Right atrium auricular region (tissue), 2 donors: ENCODE results near the gene TOP2B. TPM values are rescaled to one million over a fixed set of nuclear protein-coding genes. Genes with fewer than 3 reads are reported as not detected.

Source experiments
- DNase-seq: peaks from one replicate; pipeline ENCODE4 v3.0.0-alpha.2; 2019; ENCODE audit warnings: low spot score
- H3K27ac ChIP-seq, 2 donors: fragments of 200-600 bp; sonication (generic); 1 replicate in 1 of 2; 2 replicates in 1 of 2; pipeline ENCODE4 v1.5.1; 2016 to 2019
- H3K27me3 ChIP-seq, 2 donors: fragments of 200-600 bp; sonication (generic); one replicate each; pipeline versions ENCODE4 v1.5.1 to v1.6.0; 2017 to 2019
- H3K36me3 ChIP-seq: fragments of 200-600 bp; sonication (generic); one replicate; pipeline ENCODE4 v1.5.1; 2016
- H3K4me1 ChIP-seq, 2 donors: fragments of 200-600 bp; sonication (generic); one replicate each; pipeline versions ENCODE4 v1.5.1 to v1.6.0; 2017 to 2019
- H3K4me3 ChIP-seq, 2 donors: fragments of 200-600 bp; sonication (generic); 1 replicate in 1 of 2; 2 replicates in 1 of 2; pipeline ENCODE4 v1.5.1; 2017 to 2019; ENCODE audit warnings: mild to moderate bottlenecking in 1 of 2, moderate library complexity in 1 of 2
- H3K9me3 ChIP-seq, 2 donors: fragments of 200-600 bp; sonication (generic); one replicate each; pipeline ENCODE4 v1.5.1; 2019
- total RNA-seq, 2 donors: library from RNA; depleted of rRNA; stranded (reverse); fragments of >200 nt; gene quantifications; one replicate each; pipeline ENCODE4 v1.1.0, GENCODE V29; 2016
- TF ChIP-seq, protein P1 (sequence below), 2 donors: fragments of 200-600 bp; sonication (generic); IDR thresholded peaks; one replicate each; pipeline ENCODE4 v1.5.1; 2019; ENCODE audit warnings: antibody characterized with exemption in 2 of 2

The TOP2B gene
- total RNA-seq, 2 donors from 2014 or later = 67.2 to 91.4 TPM

DNA sequence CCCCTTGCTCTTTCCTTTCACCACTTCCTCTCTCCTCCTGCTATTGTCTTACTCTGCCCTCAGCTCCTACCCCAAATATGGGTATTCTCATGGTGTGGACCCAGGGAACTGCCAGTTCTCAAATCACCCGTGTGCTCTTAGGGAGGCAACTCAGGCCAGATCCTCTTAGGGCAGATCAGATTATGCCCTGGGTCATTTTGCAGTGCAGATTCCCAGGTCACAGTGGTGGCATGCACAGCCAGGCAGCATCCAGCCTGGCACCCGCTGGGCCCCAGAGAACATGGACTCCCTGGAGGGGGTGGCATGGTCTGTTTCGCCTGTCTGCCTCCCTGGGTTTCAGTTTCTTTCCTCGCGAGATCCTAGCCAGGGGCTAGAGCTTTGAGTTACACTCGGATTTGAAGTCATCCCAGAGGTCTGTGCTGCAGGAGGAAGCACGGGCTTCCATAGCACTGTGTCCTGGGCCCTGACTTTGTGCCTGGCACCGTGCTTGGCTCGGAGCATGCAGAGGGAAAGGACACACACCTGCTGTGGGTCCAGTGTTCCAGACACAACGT, 96.1 kb downstream of the TOP2B start:
- DNase-seq = no peak
- H3K27ac ChIP-seq = peak overlapping the region; percentile 26 to 51
- H3K4me1 ChIP-seq = peaks cover 0 to 31% of the 10 kb centered on the region in 2 donors
- no peak overlapping the region for H3K4me3 ChIP-seq
- peaks cover 17% of the 10 kb centered on the region for H3K36me3 ChIP-seq
- H3K9me3 ChIP-seq = no peaks in the 10 kb centered on the region
- TF ChIP-seq, protein P1, sequence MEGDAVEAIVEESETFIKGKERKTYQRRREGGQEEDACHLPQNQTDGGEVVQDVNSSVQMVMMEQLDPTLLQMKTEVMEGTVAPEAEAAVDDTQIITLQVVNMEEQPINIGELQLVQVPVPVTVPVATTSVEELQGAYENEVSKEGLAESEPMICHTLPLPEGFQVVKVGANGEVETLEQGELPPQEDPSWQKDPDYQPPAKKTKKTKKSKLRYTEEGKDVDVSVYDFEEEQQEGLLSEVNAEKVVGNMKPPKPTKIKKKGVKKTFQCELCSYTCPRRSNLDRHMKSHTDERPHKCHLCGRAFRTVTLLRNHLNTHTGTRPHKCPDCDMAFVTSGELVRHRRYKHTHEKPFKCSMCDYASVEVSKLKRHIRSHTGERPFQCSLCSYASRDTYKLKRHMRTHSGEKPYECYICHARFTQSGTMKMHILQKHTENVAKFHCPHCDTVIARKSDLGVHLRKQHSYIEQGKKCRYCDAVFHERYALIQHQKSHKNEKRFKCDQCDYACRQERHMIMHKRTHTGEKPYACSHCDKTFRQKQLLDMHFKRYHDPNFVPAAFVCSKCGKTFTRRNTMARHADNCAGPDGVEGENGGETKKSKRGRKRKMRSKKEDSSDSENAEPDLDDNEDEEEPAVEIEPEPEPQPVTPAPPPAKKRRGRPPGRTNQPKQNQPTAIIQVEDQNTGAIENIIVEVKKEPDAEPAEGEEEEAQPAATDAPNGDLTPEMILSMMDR (IDR thresholded peaks at IDR 0.05) = no peak
- no peaks in the 10 kb centered on the region for H3K27me3 ChIP-seq

DNA sequence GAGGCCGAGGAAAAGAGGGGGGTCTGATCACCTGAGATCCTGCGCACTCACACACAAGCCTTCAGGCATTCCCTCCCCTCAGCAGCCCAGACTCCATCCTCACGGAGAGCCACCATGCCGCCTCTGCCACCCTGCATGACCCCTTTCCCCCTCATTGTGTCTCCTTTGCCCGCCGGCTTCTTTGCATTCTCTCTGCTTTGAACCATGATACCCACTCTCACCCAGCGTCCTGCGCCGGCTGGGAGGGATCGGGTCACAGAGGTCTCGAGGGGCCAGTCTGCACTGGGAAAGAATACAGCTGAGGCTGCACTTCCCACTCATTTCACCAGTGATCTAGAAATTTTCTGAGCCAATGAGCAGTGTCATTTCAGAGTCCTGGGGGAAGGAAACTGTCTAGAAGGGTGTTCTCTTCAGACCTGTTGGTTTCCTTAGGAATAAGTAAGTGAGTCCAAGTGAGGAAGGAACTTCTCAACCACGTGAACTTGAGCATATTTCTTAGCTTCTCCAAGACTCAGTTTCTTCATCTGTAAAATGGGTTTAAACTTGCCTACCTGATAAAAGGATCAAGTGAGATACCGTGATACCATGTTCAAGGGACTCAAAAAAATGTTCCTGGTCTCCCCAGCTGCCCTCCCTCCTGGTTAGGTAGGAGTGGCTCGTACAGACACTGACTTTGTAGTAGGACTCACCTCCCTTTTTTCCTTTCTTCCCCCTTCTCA, 96.7 kb downstream of the TOP2B start:
- peaks cover 17% of the 10 kb centered on the region for H3K36me3 ChIP-seq
- no peak overlapping the region for H3K4me3 ChIP-seq
- peaks cover 0 to 24% of the 10 kb centered on the region in 2 donors for H3K4me1 ChIP-seq
- H3K9me3 ChIP-seq = no peaks in the 10 kb centered on the region
- peak overlapping the region; percentile 26 to 41 for H3K27ac ChIP-seq
- TF ChIP-seq, protein P1 (IDR thresholded peaks at IDR 0.05) = no peak
- H3K27me3 ChIP-seq = no peaks in the 10 kb centered on the region
- no peak for DNase-seq

DNA sequence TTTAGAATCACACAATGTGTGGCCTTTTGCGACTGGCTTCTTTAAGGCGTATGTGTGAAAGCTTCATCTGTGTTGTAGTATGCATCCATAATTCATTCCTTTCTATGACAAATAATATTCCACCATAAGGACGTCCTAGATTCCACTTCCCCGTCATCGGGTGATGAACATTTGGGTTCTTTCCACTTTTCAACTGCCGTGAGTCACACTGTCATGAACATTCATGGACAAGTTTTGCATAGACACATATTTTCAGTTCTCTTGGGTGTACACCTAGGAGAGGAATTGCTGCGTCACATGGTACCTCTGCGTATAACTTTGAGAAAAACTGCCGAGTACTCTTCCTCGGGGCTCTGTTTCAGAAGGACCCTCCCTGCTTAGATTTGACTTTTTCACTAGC, 97.3 kb downstream of the TOP2B start:
- Histone ChIP-seq H3K27ac (peak overlapping the region in 1 of 2 donors; percentile 41), H3K4me3 (no peak overlapping the region), H3K27me3 (no peaks in the 10 kb centered on the region), H3K9me3 (no peaks in the 10 kb centered on the region), H3K4me1 (peaks cover 0 to 20% of the 10 kb centered on the region in 2 donors), H3K36me3 (peaks cover 17% of the 10 kb centered on the region)
- TF ChIP-seq, protein P1 (IDR thresholded peaks at IDR 0.05) = no peak
- no peak for DNase-seq

DNA sequence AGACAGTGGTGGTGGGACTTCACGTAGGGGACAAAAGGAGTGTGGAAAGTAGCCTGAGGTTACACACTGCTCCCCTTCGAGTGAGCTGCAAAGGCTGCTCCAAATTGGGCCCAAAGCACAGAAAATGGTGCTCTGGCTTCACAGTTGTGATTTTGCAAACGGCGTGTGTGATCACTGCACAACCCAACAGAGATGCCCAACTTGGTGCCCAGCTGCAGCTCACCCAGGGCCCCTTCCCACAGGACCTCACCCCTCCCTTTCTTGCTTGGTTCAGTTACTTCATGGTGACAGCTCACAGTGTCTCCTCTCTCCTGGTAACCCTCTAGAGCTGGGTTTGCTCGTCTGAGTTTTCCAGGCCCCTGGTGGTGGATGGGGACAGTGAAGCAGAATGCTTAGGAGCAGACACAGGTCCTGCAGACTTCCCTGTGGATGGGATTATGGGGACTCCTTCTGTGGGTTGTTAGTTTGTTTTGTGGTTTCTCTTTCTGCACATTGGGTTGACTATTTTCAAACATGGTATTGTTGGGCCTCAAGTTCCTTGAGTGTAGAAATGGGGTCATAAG, 98.3 kb downstream of the TOP2B start:
- TF ChIP-seq, protein P1 (IDR thresholded peaks at IDR 0.05) = no peak
- DNase-seq = no peak
- Histone ChIP-seq H3K4me3 (no peak overlapping the region), H3K27ac (no peak overlapping the region), H3K27me3 (no peaks in the 10 kb centered on the region), H3K4me1 (peaks cover 0 to 24% of the 10 kb centered on the region in 2 donors), H3K36me3 (peaks cover 15% of the 10 kb centered on the region), H3K9me3 (no peaks in the 10 kb centered on the region)

- TF ChIP-seq, protein P1 (IDR thresholded peaks at IDR 0.05) = no peak
- Histone ChIP-seq H3K4me3 (no peak overlapping the region), H3K27me3 (no peaks in the 10 kb centered on the region), H3K4me1 (peaks cover 0 to 28% of the 10 kb centered on the region in 2 donors), H3K27ac (no peak overlapping the region), H3K9me3 (no peaks in the 10 kb centered on the region), H3K36me3 (peaks cover 8% of the 10 kb centered on the region)
- DNase-seq = no peak
Observed at GRCh38 chr3:25565807-25566206, 98.9 kb downstream of the TOP2B start.
